GM12878 (cell line): ENCODE data around the gene COX6B1. TPM values are rescaled to one million over a fixed set of nuclear protein-coding genes. Genes with fewer than 3 reads are reported as not detected.
A peak's percentile ranks its signal among the peaks of the same experiment; 100 is the strongest.

Source experiments
- ATAC-seq: fragments of 200-7000 bp; cut with Tn5 transposase; 3 replicates; pipeline ENCODE4 v1.9.1; 2020; ENCODE audit warnings: mild to moderate bottlenecking, moderate library complexity
- BruUV-seq: library from RNA; stranded (reverse); fragments of 400-500 nt; replicated peaks from 2 replicates; lab custom pipeline; 2021; lab: Mats Ljungman, UMichigan
- CTCF ChIA-PET: fragments of 300-600 bp; sonication (Branson Sonifier 250); formaldehyde crosslinking; extraction: SDS; loops from one replicate; lab custom pipeline; 2021; ENCODE audit warnings: inconsistent platforms; lab: Yijun Ruan, JAX
- POLR2A ChIA-PET: fragments of 350-600 bp; formaldehyde crosslinking; extraction: SDS; loops from one replicate; lab custom pipeline; 2021; ENCODE audit warnings: inconsistent platforms; lab: Charles Lee
- RAD21 ChIA-PET: fragments of 300-600 bp; sonication (Branson Sonifier 250); formaldehyde crosslinking; loops from one replicate; lab custom pipeline; 2023; ENCODE audit warnings: antibody characterized with exemption; ENCODE audit not compliant: unreplicated experiment; lab: Charles Lee
- SMC1A ChIA-PET: fragments of 300-600 bp; sonication (Branson Sonifier 250); formaldehyde crosslinking; loops from one replicate; lab custom pipeline; 2023; ENCODE audit not compliant: unreplicated experiment, uncharacterized antibody; lab: Charles Lee
- DNase-seq: peaks from one replicate; pipeline ENCODE4 v3.0.0-alpha.2; 2011; ENCODE audit warnings: low read depth, low spot score
- FAIRE-seq: peaks from 3 replicates; lab custom pipeline; 2011; peaks lifted over from hg19 to GRCh38; lab: Jason Lieb, UNC
- H2AFZ ChIP-seq: 2 replicates; pipeline ENCODE4 v1.6.0; 2011; ENCODE audit warnings: low read depth, low read length, control low read depth; ENCODE audit not compliant: control insufficient read depth
- H3K27ac ChIP-seq: 2 replicates; pipeline ENCODE4 v1.5.1; 2011; ENCODE audit warnings: control low read depth; ENCODE audit not compliant: control insufficient read depth, insufficient read depth
- H3K27me3 ChIP-seq, 2 experiments: replicated peaks in 1 of 2; 2 replicates each; pipeline versions ENCODE4 v1.6.0 to v1.6.1; 2011; ENCODE audit warnings: low read length in 1 of 2; ENCODE audit not compliant: control insufficient read depth in 2 of 2, insufficient read depth in 2 of 2
- H3K36me3 ChIP-seq, 2 experiments: 2 replicates each; pipeline ENCODE4 v1.5.1; 2011; ENCODE audit warnings: low read length in 1 of 2; ENCODE audit not compliant: control insufficient read depth in 2 of 2, insufficient read depth in 2 of 2
- H3K4me1 ChIP-seq: 2 replicates; pipeline ENCODE4 v1.6.1; 2011; ENCODE audit warnings: mild to moderate bottlenecking, low read length, moderate library complexity, mixed read lengths; ENCODE audit not compliant: control insufficient read depth, insufficient read depth
- H3K4me2 ChIP-seq: 2 replicates; pipeline ENCODE4 v1.6.0; 2011; ENCODE audit warnings: control low read depth; ENCODE audit not compliant: control insufficient read depth, insufficient read depth
- H3K4me3 ChIP-seq: fragments of 200-600 bp; sonication (generic); 2 replicates; pipeline ENCODE4 v1.5.1; 2016
- H3K79me2 ChIP-seq: 2 replicates; pipeline ENCODE4 v1.6.0; 2011; ENCODE audit warnings: low read length; ENCODE audit not compliant: control insufficient read depth, insufficient read depth
- H3K9ac ChIP-seq: 2 replicates; pipeline ENCODE4 v1.8.0; 2011; ENCODE audit warnings: low read length, control low read depth, mixed read lengths; ENCODE audit not compliant: control insufficient read depth, insufficient read depth
- H3K9me3 ChIP-seq: replicated peaks from 3 replicates; pipeline ENCODE4 v1.5.1; 2011; ENCODE audit warnings: mild to moderate bottlenecking, low read length; ENCODE audit not compliant: control insufficient read depth, insufficient read depth
- H4K20me1 ChIP-seq: 2 replicates; pipeline ENCODE4 v1.6.0; 2011; ENCODE audit not compliant: control insufficient read depth, insufficient read depth
- ATF2 ChIP-seq: IDR thresholded peaks from 2 replicates; pipeline ENCODE4 v1.6.1; 2012; ENCODE audit warnings: low read length, inconsistent platforms
- BMI1 ChIP-seq: fragments of 450-650 bp; IDR thresholded peaks from 2 replicates; pipeline ENCODE4 v1.6.1; 2016; ENCODE audit warnings: mild to moderate bottlenecking, moderate library complexity, borderline replicate concordance
- EED ChIP-seq: sonication (generic); IDR thresholded peaks from 2 replicates; pipeline ENCODE4 v1.6.1; 2016; ENCODE audit warnings: antibody characterized with exemption, low read depth
- IKZF2 ChIP-seq, 2 experiments: fragments of 450-650 bp; IDR thresholded peaks; 2 replicates each; pipeline ENCODE4 v1.6.1; 2017; ENCODE audit warnings: mild to moderate bottlenecking in 2 of 2, moderate library complexity in 2 of 2
- MEF2B ChIP-seq: fragments of 450-650 bp; IDR thresholded peaks from 2 replicates; pipeline ENCODE4 v1.6.1; 2018; ENCODE audit warnings: mild to moderate bottlenecking, moderate library complexity; ENCODE audit not compliant: partially characterized antibody, poor library complexity, severe bottlenecking
- NFXL1 ChIP-seq: fragments of 450-650 bp; IDR thresholded peaks from 2 replicates; pipeline ENCODE4 v1.6.1; 2017; ENCODE audit warnings: antibody characterized with exemption, mild to moderate bottlenecking, borderline replicate concordance
- TBL1XR1 ChIP-seq: IDR thresholded peaks from 2 replicates; pipeline ENCODE4 v1.6.1; 2012; ENCODE audit warnings: low read depth, low read length, improper control_type of control experiment
- WRNIP1 ChIP-seq: IDR thresholded peaks from 2 replicates; pipeline ENCODE4 v1.6.1; 2011; ENCODE audit warnings: low read depth, low read length, improper control_type of control experiment, borderline replicate concordance
- YY1 ChIP-seq: IDR thresholded peaks from 2 replicates; pipeline ENCODE4 v1.6.1; 2011; ENCODE audit warnings: low read depth, mild to moderate bottlenecking, low read length
- ZBTB33 ChIP-seq: fragments of 450-650 bp; IDR thresholded peaks from 2 replicates; pipeline ENCODE4 v1.6.1; 2017; ENCODE audit warnings: mild to moderate bottlenecking
- ZNF207 ChIP-seq: fragments of 450-650 bp; IDR thresholded peaks from 2 replicates; pipeline ENCODE4 v1.6.1; 2014; ENCODE audit warnings: antibody characterized with exemption, mild to moderate bottlenecking, borderline replicate concordance
- WGBS: methylation state at CpG from one replicate; pipeline ENCODE4 v1.1.6; 2016; ENCODE audit warnings: low lambda C conversion rate; ENCODE audit not compliant: insufficient replicate concordance, insufficient coverage; ENCODE audit errors: missing lambda C conversion rate; 5-methylcytosine and 5-hydroxymethylcytosine counted together
- in situ Hi-C: fragments of 300-500 bp; cut with MboI; formaldehyde crosslinking; loops from 9 replicates; pipeline ENCODE4 v1.14.3; 2018; ENCODE audit warnings: mixed read lengths
- intact Hi-C: fragments of 100-400 bp; cut with micrococcal nuclease; formaldehyde crosslinking; loops from one replicate; pipeline ENCODE4 v1.14.2; 2022; ENCODE audit not compliant: unreplicated experiment
- polyA plus RNA-seq, 11 experiments: library from polyadenylated mRNA; depleted of rRNA in 4 of 11; unstranded in 6 of 11; stranded (reverse) in 5 of 11; fragments of >200 nt; fragmentation: Nextera tagmentation in 4 of 11; fragmentation: Illumina TruSeq in 1 of 11; extraction: Ambion mirVana in 4 of 11; extraction: Trizol in 1 of 11; gene quantifications; 1 replicate in 1 of 11; 2 replicates in 10 of 11; pipeline versions ENCODE4 v1.2.1 to v1.2.3, GENCODE V29; 2011 to 2016; ENCODE audit warnings: inconsistent platforms in 2 of 11, missing spikeins in 2 of 11, low read depth in 1 of 11
- total RNA-seq, 4 experiments: library from RNA; depleted of rRNA in 3 of 4; stranded (reverse); fragments of >200 nt in 3 of 4; fragmentation: Illumina TruSeq in 1 of 4; extraction: Trizol in 1 of 4; gene quantifications; 2 replicates each; pipeline versions ENCODE4 v1.2.1 to v1.2.3, GENCODE V29; 2013 to 2021

COX6B1 gene
- total and polyA plus RNA-seq, 10 of the 15 experiments (the other 5 are each of a cell fraction or from before 2014, with no cell fraction given) = 500 to 1,700 (median 862) TPM

GRCh38 chr19:35693422-35693821 lies 45.3 kb downstream of the COX6B1 start:
- FAIRE-seq = no peak
- intact Hi-C loops = loop anchor here (1.0 to 5.0 kb wide), 3 partner anchors 47 to 238 kb away; no protein-coding TSS in a partner anchor
- RAD21 ChIA-PET = interaction anchor here (1.0 to 2.2 kb wide), 5 partner anchors 18 to 238 kb away, joined by 3 to 13 read pairs (median 6); partner anchors contain the start of gene LIN37

GRCh38 chr19:35693835-35694599 lies 45.9 kb downstream of the COX6B1 start:
- ChIA-PET RAD21 (interaction anchor here (0.7 to 11.0 kb wide), 21 partner anchors 9 to 238 kb away, joined by 3 to 430 read pairs (median 5); partner anchors contain the start of genes COX6B1, IGFLR1, LIN37 and NFKBID), POLR2A (interaction anchor here (0.8 to 11.9 kb wide), 10 partner anchors 9 to 237 kb away, joined by 3 to 516 read pairs (median 5); partner anchors contain the start of genes LIN37, PSENEN and U2AF1L4), CTCF (interaction anchor here (0.6 to 7.8 kb wide), 32 partner anchors 9 to 237 kb away, joined by 3 to 271 read pairs (median 6); partner anchors contain the start of genes COX6B1, IGFLR1, LIN37 and PSENEN), SMC1A (interaction anchor here (0.5 to 12.3 kb wide), 25 partner anchors 9 to 237 kb away, joined by 3 to 375 read pairs (median 5); partner anchors contain the start of genes COX6B1, IGFLR1, LIN37 and PSENEN)
- DNase-seq (peak; percentile 79), FAIRE-seq (peak; percentile 83), ATAC-seq (peak; percentile 95)
- intact Hi-C loops = loop anchor here (1.0 to 5.0 kb wide), 5 partner anchors 23 to 237 kb away; no protein-coding TSS in a partner anchor
- H3K36me3 ChIP-seq = no peaks in the 10 kb centered on the region
- in situ Hi-C loops = no loop called here
- H3K27me3 ChIP-seq = no peaks in the 10 kb centered on the region
- H3K4me3 ChIP-seq = no peak overlapping the region
- H3K4me1 ChIP-seq = peaks cover 18% of the 10 kb centered on the region
- no peak overlapping the region for H3K4me2 ChIP-seq
- H4K20me1 ChIP-seq = no peaks in the 10 kb centered on the region
- no TSS peak for BruUV-seq
- H2AFZ ChIP-seq = no peak overlapping the region
- H3K27ac ChIP-seq = peak overlapping the region; percentile 43; the same call in 1 of the 2 replicates
- no peaks in the 10 kb centered on the region for H3K79me2 ChIP-seq
- 17% methylated on average over 8 of the region's 8 CpGs for WGBS
- no peaks in the 10 kb centered on the region; the same call in 2 of the 3 replicates for H3K9me3 ChIP-seq
- no peak overlapping the region for H3K9ac ChIP-seq
- TF ChIP-seq TBL1XR1 (peak; percentile 45; the same call in 1 of the 2 replicates), YY1 (peak; percentile 89), ATF2 (no peak), WRNIP1 (peak; percentile 94; the same call in 1 of the 2 replicates), NFXL1 (peak; percentile 100), ZBTB33 (no peak), IKZF2 (IDR thresholded peaks at IDR 0.05) (peak; percentile 84 to 89), MEF2B (peak; percentile 15)

More at GRCh38 chr19:35693422-35693821, 45.3 kb downstream of the COX6B1 start:
- ChIA-PET POLR2A (interaction anchor here (0.6 to 11.9 kb wide), 4 partner anchors 9 to 82 kb away, joined by 3 to 516 read pairs (median 4); no protein-coding TSS in a partner anchor), CTCF (interaction anchor here (0.9 to 7.8 kb wide), 14 partner anchors 8 to 218 kb away, joined by 3 to 271 read pairs (median 6); partner anchors contain the start of genes IGFLR1, PRODH2, PSENEN and U2AF1L4), SMC1A (interaction anchor here (1.2 to 12.3 kb wide), 4 partner anchors 20 to 189 kb away, joined by 4 to 375 read pairs (median 6); partner anchors contain the start of gene LIN37)
- Histone ChIP-seq H3K36me3 (no peaks in the 10 kb centered on the region), H3K4me2 (no peak overlapping the region), H2AFZ (no peak overlapping the region), H3K27me3 (no peaks in the 10 kb centered on the region), H3K9ac (no peak overlapping the region), H3K4me3 (no peak overlapping the region), H3K79me2 (no peaks in the 10 kb centered on the region), H4K20me1 (no peaks in the 10 kb centered on the region), H3K4me1 (peaks cover 18% of the 10 kb centered on the region), H3K9me3 (no peaks in the 10 kb centered on the region; the same call in 2 of the 3 replicates), H3K27ac (no peak overlapping the region)
- DNase-seq (no peak), ATAC-seq (no peak)
- 7% methylated on average over 8 of the region's 8 CpGs for WGBS
- TF ChIP-seq ZNF207 (peak; percentile 42; the same call in 1 of the 2 replicates), EED (no peak), BMI1 (no peak)
- in situ Hi-C loops = no loop called here
- BruUV-seq = no TSS peak
